ENCODE data around the gene ISLR. TPM values are rescaled to one million over a fixed set of nuclear protein-coding genes. Genes with fewer than 3 reads are reported as not detected.

Gene ISLR, protein sequence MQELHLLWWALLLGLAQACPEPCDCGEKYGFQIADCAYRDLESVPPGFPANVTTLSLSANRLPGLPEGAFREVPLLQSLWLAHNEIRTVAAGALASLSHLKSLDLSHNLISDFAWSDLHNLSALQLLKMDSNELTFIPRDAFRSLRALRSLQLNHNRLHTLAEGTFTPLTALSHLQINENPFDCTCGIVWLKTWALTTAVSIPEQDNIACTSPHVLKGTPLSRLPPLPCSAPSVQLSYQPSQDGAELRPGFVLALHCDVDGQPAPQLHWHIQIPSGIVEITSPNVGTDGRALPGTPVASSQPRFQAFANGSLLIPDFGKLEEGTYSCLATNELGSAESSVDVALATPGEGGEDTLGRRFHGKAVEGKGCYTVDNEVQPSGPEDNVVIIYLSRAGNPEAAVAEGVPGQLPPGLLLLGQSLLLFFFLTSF
- polyA plus RNA-seq (2012; ENCODE audit: insufficient read depth, insufficient read length), result not detected

DNA sequence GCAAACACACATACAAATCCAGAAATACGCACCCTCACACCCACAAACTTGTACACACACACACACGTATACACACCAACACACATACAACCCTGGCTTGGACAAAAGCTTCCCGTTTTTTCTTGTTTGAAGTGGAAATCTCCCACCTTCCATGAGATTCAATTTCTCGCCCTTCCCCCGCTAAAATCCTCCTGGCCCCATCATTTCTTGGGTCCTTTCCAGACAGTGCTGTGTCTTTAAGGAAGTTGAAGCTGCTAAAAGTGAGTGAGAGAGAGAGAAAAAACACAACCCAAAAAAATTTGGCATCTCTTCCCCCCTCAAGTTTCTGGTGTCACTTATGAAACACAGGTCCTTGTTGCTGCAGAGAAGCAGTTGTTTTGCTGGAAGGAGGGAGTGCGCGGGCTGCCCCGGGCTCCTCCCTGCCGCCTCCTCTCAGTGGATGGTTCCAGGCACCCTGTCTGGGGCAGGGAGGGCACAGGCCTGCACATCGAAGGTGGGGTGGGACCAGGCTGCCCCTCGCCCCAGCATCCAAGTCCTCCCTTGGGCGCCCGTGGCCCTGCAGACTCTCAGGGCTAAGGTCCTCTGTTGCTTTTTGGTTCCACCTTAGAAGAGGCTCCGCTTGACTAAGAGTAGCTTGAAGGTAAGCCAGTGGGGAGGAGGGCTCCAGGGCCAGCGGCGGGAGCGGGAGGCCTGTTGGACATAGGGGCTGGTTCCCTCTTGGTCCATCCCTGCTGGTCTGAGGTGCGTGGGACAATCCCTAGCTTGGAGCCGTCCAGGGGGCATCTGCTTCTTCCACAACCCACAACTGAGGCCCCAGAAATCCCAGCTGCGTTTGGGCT is at the start of gene ISLR:
Gene ISLR (plus strand): TSS at position 331 of the 839 bp plus-strand sequence. CDS start 1,149 bp downstream, outside the sequence.
- no peak for DNase-seq (ENCODE audit: low read depth, low spot score)
- H3K4me3 ChIP-seq (ENCODE audit: low read length), result no peak within 1 kb of the TSS

DNA sequence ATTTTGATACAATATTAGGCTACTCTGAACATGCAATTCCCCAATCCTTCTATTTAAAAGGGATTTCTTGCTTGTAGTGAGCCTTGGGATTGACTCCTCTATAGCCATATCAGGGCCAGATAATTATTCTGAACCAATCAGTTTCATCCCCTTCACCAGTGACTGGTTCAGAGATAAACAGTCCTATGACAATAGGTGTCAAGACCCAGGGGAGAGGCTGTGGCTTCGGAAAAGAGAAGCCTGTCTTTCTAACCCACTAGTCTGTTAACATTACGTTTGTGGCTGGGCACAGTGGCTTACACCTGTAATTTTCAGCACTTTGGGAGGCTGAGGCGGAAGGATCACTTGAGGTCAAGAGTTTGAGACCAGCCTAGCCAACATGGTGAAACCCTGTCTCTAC is 49.3 kb upstream of the ISLR start:
- no peak overlapping the region for H3K4me3 ChIP-seq (ENCODE audit: low read length)
- DNase-seq (ENCODE audit: low read depth, low spot score), result no peak

DNA sequence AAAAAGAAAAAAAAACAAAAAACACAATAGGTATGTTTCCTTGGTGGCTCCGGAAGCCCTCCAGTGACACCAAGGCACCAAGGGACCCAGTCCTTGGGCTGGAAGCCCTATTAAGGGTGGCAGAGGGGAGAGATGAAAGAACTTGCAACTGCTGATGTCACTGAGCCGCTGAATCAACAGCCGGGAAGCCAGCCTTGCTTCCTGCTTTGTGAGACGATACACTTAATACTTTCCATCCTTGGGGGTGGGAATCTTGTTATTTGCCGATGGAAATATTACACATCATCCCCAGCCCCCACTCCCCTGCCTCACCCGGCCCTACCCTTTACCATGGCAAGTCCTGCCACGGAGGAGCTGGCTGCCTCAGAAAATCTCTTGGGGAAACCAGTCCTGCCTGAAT is 48.8 kb upstream of the ISLR start:
- no peak overlapping the region for H3K4me3 ChIP-seq (ENCODE audit: low read length)
- no peak for DNase-seq (ENCODE audit: low read depth, low spot score)

DNA sequence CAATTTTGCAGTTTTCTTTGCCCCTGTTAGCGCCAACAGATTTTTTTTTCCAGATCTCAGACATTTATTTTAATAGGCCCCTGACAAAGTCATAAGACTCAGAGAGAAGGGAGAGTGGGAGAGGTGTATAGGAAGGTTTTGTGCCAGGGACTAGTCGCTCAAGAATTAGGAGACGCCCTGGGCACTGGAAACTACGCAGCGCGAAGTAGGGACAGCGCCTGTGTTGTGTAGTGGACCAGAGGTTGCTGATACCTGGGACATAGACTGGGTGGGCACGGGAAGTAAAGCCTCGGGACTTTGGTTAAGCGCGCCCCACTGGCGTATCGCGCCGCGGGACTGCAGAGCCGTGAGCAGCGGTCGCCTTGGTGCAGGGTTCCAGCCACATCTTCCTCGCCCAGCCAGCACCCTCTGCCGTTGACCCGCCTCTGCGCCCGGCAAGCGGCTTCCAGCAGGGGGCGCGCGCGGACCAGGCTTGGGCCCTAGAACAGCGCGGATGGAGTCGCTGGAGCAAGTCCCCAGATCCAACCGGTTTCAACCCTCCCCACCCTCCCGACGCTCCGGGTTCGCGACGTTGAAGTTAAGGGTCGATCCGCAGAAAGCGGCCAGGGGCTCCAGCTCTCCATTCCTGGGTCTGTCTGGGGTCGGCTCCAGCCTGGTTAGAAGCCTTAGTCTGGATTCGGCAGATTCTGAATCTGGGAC is 46.1 kb upstream of the ISLR start:
- DNase-seq (ENCODE audit: low read depth, low spot score), result peak; percentile 71
- H3K4me3 ChIP-seq (ENCODE audit: low read length), result peak overlapping the region; percentile 29

DNA sequence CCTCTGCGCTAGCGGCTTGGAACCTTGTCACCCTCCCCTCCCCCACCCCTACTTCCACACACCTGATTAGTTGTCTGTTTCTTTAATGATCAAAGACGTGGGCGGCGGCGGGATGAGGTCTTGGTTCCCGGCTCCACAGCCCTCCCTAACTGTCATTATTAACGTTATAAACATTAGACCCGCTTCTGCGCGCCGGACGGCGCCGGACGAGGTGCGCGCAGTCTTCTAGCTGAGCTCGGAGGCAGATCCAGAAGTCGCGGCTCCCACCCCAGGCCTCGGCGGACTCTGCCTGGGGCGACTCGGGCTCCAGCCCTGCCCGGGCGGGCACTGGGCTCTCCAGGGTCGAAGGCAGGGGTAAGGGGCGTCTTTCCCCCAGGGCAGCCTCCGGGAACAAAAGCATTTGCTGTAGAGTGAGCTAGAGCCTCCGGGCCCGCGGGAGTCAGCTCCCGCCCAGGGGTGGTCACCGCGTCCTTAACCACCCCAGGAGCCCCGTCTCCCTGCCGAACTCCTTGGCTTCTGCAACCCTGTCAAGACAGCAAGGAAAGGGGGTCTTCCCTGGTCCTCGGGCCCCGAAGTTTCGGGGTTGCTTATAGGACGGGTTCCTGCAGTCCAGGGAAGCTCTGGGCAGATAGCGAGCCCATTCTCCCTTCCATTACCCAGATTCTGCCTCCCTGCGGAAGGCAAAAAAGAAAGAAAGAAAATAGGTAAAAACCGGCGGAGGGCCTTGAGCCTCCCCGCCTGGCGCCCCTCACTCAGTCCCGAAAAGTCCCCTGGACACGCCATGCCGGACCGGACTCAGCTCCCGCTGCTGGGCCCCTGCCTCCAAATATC is 45.3 kb upstream of the ISLR start:
- H3K4me3 ChIP-seq (ENCODE audit: low read length), result peak overlapping the region; percentile 29
- no peak for DNase-seq (ENCODE audit: low read depth, low spot score)

DNA sequence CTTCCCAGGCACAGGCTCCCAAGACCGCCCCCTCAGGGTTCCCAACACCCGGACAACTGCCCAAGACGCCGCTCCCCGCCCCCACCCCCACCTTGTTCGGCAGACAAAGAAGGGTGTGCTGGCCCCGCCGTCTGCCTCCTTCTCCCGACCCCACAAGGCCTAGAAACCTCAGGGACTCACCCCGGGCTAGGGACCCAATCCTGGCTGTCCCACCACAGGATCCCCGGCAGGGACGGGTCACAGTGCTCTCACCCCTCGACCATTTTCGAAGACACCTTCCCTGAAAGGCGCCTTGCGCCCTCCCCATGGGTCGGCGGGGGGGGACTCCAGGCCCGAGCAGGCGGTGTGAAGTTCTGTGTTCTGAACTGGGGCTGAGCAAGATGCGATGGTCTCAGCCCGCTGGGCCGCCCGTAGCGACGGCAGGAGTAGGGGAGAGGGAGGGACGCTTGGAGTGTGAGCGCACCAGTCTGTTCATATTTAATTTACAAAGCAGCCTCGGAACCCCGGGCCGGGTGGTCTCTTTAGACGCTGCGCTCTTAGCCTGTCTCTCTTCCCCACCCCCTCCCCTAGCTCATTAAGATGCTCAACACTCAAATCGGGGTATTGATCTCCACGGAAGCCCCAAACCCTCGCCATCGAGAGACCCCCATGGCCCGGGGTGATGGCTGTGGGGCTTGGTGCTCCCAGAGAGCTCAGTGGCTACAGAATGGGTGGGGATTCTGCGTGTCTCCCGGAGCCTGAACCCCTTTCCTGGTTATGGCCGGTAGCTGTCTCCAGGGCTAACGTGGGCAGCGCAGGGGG is 44.5 kb upstream of the ISLR start:
- H3K4me3 ChIP-seq (ENCODE audit: low read length), result no peak overlapping the region
- no peak for DNase-seq (ENCODE audit: low read depth, low spot score)

DNA sequence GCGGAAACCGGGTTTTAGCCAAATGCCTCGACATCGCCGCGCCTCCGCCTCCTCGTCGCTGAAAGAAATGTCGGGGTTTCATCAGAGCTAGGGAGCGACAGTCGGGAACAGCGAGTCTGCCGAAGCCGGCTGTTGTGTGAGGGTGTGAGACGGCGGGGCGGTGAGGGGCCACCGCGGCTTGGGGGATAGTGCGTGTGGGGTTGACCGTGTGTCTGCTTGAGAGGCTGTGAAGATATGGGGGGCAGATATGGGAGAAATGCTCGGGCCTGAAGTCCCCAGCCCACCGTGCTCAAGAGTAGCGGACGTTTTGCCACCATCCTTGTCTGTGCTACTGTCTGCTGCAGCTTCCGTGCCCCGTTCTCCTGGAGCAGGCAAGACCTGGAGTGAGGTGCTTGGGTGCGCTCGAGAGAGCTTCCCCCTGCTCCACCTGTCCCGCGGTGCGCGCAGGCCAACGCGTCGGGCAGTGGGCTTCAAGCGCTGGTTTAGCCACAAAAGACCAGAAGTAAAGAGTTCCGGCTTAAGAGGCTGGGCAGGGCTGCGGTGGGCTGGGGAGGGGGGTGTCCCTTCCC is 43.8 kb upstream of the ISLR start:
- DNase-seq (ENCODE audit: low read depth, low spot score), result no peak
- H3K4me3 ChIP-seq (ENCODE audit: low read length), result no peak overlapping the region

DNA sequence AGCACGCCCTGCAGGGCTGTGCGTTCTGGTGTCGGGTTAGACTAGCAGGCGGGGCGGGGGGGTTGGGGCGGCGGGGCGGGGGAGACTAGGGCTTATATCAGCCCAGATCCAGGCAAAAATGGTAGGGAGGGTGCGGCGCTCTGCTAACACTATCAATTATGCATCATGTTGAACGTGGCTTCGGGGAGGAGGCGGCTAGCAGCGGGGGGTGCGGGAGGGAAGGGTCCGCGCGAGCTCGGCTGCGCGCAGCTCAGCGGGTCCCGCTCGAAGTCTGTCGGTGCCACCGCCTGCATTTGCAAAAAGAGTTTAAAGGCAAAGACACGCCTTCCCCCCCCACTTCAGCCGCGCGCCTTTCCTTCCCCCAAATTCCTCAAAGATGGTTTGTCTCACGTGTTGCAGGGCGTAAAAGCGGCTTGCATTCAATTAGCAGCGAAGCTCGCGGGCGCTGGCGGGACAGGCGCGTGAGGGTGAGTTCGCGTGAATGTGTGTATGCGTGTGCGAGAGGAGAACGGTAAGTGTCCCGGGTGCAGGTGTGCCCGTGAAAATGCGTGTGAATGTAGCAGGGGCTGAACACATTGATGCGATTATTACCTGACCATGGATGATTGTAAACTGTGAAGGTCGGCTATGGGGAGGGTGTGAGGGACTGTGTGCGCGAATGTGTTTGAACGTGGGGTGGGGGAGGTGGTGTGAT is 43.2 kb upstream of the ISLR start, which contains the start of gene ISLR2:
Gene ISLR2 (plus strand): TSS at position 432 of the 694 bp plus-strand sequence. CDS start 2,169 bp downstream, outside the sequence.
- DNase-seq (ENCODE audit: low read depth, low spot score), result no peak
- no peak within 1 kb of the TSS for H3K4me3 ChIP-seq (ENCODE audit: low read length)

DNA sequence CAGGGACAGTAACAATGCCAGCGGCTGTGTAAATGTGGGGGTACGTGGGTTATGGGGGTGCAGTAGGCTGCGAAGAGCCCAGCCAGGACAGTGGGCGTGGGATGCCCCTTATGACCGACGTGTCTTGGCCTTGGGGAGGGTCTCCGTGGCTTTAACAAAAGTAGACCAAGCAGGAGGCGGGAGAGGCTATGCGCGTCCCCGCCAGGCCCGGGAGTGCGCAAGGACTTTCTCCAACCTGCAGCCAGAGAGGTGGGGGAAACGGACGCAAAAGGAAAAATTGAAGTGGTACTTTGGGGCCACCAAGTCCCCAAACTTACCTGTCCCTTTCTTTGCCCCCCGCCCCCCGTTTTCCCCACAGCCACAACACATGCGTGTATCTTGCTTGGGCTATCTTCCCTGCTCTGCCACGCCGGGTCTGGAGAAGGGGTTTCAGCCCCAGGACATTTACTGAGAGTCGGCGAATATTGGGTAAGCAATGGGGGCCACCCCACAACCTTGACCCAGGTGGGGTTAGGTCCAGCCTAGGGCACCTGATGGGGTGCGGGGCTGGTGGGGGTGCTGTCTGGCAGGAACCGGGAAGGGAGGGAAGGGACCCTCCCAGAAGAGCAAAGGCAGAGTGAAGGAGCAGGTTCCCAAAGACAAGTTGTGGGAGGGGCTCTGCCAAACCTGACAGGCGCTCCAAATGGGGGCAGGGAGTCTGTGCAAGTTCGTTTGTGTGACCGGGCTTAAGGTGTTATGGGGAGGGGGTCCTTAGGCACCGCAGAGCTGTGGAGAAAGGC is 42.5 kb upstream of the ISLR start:
- H3K4me3 ChIP-seq (ENCODE audit: low read length), result no peak overlapping the region

DNA sequence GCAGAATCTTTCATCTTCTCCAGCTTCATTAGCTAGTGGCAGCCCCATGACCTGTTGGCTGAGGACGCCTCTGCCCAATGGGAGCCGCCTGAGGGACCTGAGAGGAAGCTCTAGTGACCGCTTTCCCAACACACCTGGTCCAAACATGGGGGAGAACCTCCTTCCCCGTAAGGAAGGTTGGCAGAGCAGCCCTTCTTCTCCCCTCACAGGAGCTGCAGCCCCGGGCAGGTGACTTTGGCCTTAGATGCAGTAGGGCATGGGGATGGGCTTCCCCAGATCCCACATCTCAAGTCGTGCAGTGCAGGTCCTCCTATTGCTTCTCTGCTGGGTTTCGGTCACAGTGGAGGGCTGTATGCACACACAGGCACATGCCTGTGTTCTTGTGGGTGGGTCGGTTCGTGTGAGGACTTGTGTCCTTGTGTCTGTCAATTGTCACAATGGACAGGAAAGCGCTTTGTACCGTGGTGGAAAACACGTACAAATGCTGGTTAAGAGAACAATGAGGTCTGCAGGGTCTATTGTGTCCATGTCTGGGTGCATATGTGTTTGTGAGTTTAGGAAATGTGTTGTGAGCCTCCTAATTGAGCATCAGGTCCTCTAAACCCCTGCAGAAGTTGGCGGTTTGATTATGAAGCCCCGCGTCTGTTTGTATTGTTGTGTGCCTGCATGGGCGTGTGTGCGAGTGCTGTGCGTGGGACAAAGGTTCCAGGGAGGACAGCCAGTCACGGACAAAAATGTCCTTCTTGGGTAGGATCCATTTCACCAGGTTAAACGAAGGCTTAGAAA is 41.7 kb upstream of the ISLR start:
- no peak for DNase-seq (ENCODE audit: low read depth, low spot score)
- no peak overlapping the region for H3K4me3 ChIP-seq (ENCODE audit: low read length)

More for the DNA sequence above, 42.5 kb upstream of the ISLR start:
- no peak for DNase-seq (ENCODE audit: low read depth, low spot score)

DNA sequence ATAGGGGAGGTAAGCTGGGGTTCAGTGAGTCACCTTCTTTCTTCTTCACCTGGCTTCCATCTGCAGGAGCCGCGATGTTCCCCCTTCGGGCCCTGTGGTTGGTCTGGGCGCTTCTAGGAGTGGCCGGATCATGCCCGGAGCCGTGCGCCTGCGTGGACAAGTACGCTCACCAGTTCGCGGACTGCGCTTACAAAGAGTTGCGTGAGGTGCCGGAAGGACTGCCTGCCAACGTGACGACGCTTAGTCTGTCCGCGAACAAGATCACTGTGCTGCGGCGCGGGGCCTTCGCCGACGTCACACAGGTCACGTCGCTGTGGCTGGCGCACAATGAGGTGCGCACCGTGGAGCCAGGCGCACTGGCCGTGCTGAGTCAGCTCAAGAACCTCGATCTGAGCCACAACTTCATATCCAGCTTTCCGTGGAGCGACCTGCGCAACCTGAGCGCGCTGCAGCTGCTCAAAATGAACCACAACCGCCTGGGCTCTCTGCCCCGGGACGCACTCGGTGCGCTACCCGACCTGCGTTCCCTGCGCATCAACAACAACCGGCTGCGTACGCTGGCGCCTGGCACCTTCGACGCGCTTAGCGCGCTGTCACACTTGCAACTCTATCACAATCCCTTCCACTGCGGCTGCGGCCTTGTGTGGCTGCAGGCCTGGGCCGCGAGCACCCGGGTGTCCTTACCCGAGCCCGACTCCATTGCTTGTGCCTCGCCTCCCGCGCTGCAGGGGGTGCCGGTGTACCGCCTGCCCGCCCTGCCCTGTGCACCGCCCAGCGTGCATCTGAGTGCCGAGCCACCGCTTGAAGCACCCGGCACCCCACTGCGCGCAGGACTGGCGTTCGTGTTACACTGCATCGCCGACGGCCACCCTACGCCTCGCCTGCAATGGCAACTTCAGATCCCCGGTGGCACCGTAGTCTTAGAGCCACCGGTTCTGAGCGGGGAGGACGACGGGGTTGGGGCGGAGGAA is 40.5 kb upstream of the ISLR start:
- no peak overlapping the region for H3K4me3 ChIP-seq (ENCODE audit: low read length)
- DNase-seq (ENCODE audit: low read depth, low spot score), result no peak

DNA sequence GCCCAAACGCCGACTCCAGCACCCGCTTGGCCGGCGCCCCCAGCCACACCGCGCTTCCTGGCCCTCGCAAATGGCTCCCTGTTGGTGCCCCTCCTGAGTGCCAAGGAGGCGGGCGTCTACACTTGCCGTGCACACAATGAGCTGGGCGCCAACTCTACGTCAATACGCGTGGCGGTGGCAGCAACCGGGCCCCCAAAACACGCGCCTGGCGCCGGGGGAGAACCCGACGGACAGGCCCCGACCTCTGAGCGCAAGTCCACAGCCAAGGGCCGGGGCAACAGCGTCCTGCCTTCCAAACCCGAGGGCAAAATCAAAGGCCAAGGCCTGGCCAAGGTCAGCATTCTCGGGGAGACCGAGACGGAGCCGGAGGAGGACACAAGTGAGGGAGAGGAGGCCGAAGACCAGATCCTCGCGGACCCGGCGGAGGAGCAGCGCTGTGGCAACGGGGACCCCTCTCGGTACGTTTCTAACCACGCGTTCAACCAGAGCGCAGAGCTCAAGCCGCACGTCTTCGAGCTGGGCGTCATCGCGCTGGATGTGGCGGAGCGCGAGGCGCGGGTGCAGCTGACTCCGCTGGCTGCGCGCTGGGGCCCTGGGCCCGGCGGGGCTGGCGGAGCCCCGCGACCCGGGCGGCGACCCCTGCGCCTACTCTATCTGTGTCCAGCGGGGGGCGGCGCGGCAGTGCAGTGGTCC is 39.7 kb upstream of the ISLR start:
- DNase-seq (ENCODE audit: low read depth, low spot score), result no peak
- no peak overlapping the region for H3K4me3 ChIP-seq (ENCODE audit: low read length)

DNA sequence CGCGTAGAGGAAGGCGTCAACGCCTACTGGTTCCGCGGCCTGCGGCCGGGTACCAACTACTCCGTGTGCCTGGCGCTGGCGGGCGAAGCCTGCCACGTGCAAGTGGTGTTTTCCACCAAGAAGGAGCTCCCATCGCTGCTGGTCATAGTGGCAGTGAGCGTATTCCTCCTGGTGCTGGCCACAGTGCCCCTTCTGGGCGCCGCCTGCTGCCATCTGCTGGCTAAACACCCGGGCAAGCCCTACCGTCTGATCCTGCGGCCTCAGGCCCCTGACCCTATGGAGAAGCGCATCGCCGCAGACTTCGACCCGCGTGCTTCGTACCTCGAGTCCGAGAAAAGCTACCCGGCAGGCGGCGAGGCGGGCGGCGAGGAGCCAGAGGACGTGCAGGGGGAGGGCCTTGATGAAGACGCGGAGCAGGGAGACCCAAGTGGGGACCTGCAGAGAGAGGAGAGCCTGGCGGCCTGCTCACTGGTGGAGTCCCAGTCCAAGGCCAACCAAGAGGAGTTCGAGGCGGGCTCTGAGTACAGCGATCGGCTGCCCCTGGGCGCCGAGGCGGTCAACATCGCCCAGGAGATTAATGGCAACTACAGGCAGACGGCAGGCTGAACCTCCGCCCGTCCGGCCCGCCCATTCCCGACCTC is 39.0 kb upstream of the ISLR start:
- H3K4me3 ChIP-seq (ENCODE audit: low read length), result no peak overlapping the region
- DNase-seq (ENCODE audit: low read depth, low spot score), result no peak

Data from Jurkat, Clone E6-1 (cell line).